Type B pancreatic cell (in vitro differentiated cells): ENCODE results near the gene RAI14. TPM values are rescaled to one million over a fixed set of nuclear protein-coding genes. Genes with fewer than 3 reads are reported as not detected.

Experiments used
- DNase-seq: peaks from one replicate; pipeline ENCODE4 v3.0.0; 2021; ENCODE audit warnings: mixed read lengths; ENCODE audit not compliant: unreplicated experiment; ENCODE audit errors: extremely low spot score
- H3K27ac Mint-ChIP-seq: 2 replicates; pipeline ENCODE4 v1.8.0; 2021; ENCODE audit warnings: mild to moderate bottlenecking, mixed read lengths
- H3K27me3 Mint-ChIP-seq: 2 replicates; pipeline ENCODE4 v1.8.0; 2021; ENCODE audit warnings: mixed read lengths
- H3K36me3 Mint-ChIP-seq: 2 replicates; pipeline ENCODE4 v1.8.0; 2021; ENCODE audit warnings: mixed read lengths
- H3K4me1 Mint-ChIP-seq: one replicate; pipeline ENCODE4 v1.8.0; 2021; ENCODE audit warnings: mixed read lengths; ENCODE audit not compliant: unreplicated experiment
- H3K4me3 Mint-ChIP-seq: 2 replicates; pipeline ENCODE4 v1.8.0; 2021; ENCODE audit warnings: mild to moderate bottlenecking, mixed read lengths
- H3K9me3 Mint-ChIP-seq: 2 replicates; pipeline ENCODE4 v1.8.0; 2021; ENCODE audit warnings: mixed read lengths
- CTCF ChIP-seq: fragments of 200-600 bp; sonication (generic); conservative IDR thresholded peaks from 2 replicates; pipeline ENCODE4 v1.5.0; 2021; ENCODE audit warnings: antibody characterized with exemption, mild to moderate bottlenecking
- total RNA-seq: library from RNA; stranded (reverse); gene quantifications from 2 replicates; pipeline ENCODE4 v1.2.1, GENCODE V29; 2021; ENCODE audit warnings: low replicate concordance

RAI14 gene
- total RNA-seq, 1 donor from 2014 or later, result 102 TPM

GRCh38 chr5:34622098-34622400 lies 34.1 kb upstream of the RAI14 start:
- Mint-ChIP-seq H3K9me3 (no peaks in the 10 kb centered on the region), H3K4me3 (no peak overlapping the region), H3K27me3 (no peaks in the 10 kb centered on the region), H3K36me3 (no peaks in the 10 kb centered on the region), H3K4me1 (peaks cover 32% of the 10 kb centered on the region), H3K27ac (no peak overlapping the region)
- no peak for DNase-seq
- TF ChIP-seq CTCF, result no peak

GRCh38 chr5:34624691-34625090 lies 31.4 kb upstream of the RAI14 start:
- H3K36me3 Mint-ChIP-seq, result no peaks in the 10 kb centered on the region
- peaks cover 26% of the 10 kb centered on the region for H3K4me1 Mint-ChIP-seq
- H3K27me3 Mint-ChIP-seq, result no peaks in the 10 kb centered on the region
- no peak overlapping the region for H3K4me3 Mint-ChIP-seq
- no peak overlapping the region for H3K27ac Mint-ChIP-seq
- H3K9me3 Mint-ChIP-seq, result no peaks in the 10 kb centered on the region
- TF ChIP-seq CTCF, result no peak
- no peak for DNase-seq

GRCh38 chr5:34625246-34625645 lies 30.9 kb upstream of the RAI14 start:
- no peak overlapping the region for H3K4me3 Mint-ChIP-seq

GRCh38 chr5:34626036-34626435 lies 30.1 kb upstream of the RAI14 start:
- H3K4me1 Mint-ChIP-seq, result peaks cover 20% of the 10 kb centered on the region
- no peak for TF ChIP-seq CTCF

More at GRCh38 chr5:34625246-34625645, 30.9 kb upstream of the RAI14 start:
- Mint-ChIP-seq H3K4me1 (peaks cover 21% of the 10 kb centered on the region), H3K27ac (no peak overlapping the region), H3K27me3 (no peaks in the 10 kb centered on the region), H3K9me3 (no peaks in the 10 kb centered on the region), H3K36me3 (no peaks in the 10 kb centered on the region)
- DNase-seq, result no peak
- TF ChIP-seq CTCF, result no peak

GRCh38 chr5:34626751-34627150 lies 29.4 kb upstream of the RAI14 start:
- Mint-ChIP-seq H3K27me3 (no peaks in the 10 kb centered on the region), H3K4me1 (peaks cover 15% of the 10 kb centered on the region), H3K27ac (no peak overlapping the region), H3K9me3 (no peaks in the 10 kb centered on the region), H3K4me3 (no peak overlapping the region), H3K36me3 (no peaks in the 10 kb centered on the region)
- no peak for DNase-seq
- no peak for TF ChIP-seq CTCF

More at GRCh38 chr5:34626036-34626435, 30.1 kb upstream of the RAI14 start:
- no peak overlapping the region for H3K27ac Mint-ChIP-seq
- H3K4me3 Mint-ChIP-seq, result no peak overlapping the region
- H3K9me3 Mint-ChIP-seq, result no peaks in the 10 kb centered on the region
- H3K27me3 Mint-ChIP-seq, result no peaks in the 10 kb centered on the region
- no peak for DNase-seq
- no peaks in the 10 kb centered on the region for H3K36me3 Mint-ChIP-seq

- Mint-ChIP-seq H3K27ac (no peak overlapping the region), H3K36me3 (no peaks in the 10 kb centered on the region), H3K4me1 (peaks cover 7% of the 10 kb centered on the region), H3K27me3 (no peaks in the 10 kb centered on the region), H3K9me3 (no peaks in the 10 kb centered on the region), H3K4me3 (no peak overlapping the region)
- no peak for TF ChIP-seq CTCF
- no peak for DNase-seq
Observed at GRCh38 chr5:34627794-34628193, 28.3 kb upstream of the RAI14 start.
